Left kidney (tissue), 2 donors: ENCODE data around the gene TRMT44. TPM values are rescaled to one million over a fixed set of nuclear protein-coding genes. Genes with fewer than 3 reads are reported as not detected.
"Not testable (repeated sequence)": the region's sequence is repeated elsewhere in the genome, so short reads cannot be mapped to it uniquely, and the experiment has no call there.

Experiments used
- DNase-seq: peaks from one replicate; pipeline ENCODE4 v3.0.0-alpha.2; 2013
- polyA plus RNA-seq: library from polyadenylated mRNA; unstranded; fragments of 120-200 nt; gene quantifications from one replicate; pipeline ENCODE4 v1.2.1, GENCODE V29; 2013; ENCODE audit not compliant: insufficient read length

Gene TRMT44
- polyA plus RNA-seq, 1 donor = 20.5 TPM

DNA sequence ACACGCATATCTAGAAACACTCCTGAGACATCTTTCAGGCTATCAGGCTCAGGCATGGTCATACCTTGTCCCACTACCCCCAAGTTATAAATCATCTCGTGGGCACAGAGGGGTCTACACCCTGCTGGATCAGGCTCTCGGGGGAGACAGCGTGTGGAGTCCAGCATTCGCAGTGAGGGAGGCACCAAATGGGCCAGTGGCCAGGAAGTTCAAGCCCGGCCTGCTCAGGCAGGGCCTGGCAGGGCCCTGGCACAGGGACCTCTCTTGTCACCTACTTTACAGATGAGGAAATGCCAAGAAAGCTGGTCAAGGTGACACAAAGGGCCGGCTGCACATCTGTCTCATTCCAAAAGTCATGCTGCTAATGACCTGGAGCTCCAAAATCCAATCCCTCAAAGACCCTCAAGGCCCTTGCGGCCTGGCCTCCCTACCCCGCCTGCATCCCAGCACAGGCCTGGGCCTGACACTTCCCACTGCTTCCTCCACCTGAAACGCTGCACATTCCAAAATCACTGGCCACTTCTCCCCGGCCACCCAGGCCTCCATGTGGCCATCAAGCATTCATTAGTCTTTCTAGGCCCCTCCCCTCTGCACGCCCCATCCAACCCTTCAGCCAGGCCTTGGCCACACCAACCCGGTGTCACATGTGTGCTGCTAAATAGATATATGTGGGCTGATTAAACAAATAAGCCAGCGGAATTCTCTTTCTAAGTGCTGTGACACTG, 35.6 kb upstream of the TRMT44 start:
- no peak for DNase-seq

DNA sequence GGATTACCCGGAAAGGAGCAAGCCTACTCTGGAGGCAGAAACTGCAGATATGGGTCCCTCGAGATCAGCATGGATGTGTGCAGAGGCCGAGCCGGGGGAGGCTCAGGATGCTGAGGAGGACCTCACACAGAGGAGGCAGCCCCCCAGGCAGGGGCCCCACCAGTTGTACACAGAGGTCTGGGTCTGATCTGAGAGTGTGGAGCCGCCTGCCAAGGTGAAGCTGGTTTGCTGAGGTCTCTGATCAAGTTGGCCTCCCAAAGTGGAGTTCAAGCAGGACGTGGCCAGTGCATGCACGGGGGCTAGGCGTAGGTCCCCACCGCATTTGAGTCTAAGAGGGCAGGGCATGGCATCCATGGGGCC, 35.1 kb upstream of the TRMT44 start:
- no peak for DNase-seq

DNA sequence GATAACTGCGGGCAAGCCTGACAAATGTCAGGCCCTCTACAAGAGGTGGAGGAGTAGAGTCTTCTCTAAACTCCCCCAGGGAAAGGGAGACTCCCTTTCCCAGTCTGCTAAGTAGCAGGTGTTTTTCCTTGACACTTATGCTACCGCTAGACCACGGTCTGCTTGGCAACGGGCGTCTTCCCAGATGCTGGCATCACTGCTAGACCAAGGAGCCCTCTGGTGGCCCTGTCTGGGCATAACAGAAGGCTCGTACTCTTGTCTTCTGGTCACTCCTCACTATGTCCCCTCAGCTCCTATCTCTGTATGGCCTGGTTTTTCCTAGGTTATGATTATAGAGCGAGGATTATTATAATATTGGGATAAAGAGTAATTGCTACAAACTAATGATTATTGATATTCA, 33.7 kb upstream of the TRMT44 start:
- not testable (repeated sequence) for DNase-seq

DNA sequence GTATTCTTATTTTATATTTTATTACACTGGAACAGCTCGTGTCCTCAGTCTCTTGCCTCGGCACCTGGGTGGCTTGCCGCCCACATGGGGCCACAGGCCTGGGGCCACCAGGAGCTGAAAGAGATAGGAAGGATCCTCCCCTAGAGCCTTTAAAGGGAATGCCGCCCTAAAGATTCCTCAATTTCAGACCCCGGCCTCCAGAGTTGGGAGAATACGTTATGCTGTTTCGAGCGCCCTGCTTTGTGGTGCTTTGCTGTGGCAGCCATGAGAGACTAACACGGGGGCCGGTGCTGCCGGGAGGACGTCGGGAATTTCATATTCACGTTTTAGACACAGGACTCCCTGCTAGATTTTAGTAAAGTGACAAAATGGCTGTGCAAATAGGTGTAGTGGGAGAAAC, 33.3 kb upstream of the TRMT44 start:
- no peak for DNase-seq

DNA sequence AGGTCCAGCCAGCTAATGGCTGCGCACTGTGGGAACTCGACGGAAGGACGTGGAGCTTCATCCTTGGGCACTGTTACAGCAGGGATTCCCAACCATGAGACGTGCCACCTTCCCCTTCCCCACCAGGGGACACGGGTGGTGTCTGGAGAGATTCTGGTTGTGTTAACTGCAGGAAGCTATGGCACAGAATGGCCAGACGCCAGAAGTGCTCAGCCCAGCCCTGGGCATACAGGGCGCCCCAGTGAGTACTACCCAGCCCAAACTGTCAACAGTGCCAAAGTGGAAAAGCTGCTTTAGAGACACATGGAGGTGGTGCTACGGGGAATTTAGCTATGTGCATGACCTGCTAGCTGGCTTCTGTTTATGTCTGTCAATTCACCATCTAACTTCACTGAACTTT, 32.8 kb upstream of the TRMT44 start:
- DNase-seq = no peak

DNA sequence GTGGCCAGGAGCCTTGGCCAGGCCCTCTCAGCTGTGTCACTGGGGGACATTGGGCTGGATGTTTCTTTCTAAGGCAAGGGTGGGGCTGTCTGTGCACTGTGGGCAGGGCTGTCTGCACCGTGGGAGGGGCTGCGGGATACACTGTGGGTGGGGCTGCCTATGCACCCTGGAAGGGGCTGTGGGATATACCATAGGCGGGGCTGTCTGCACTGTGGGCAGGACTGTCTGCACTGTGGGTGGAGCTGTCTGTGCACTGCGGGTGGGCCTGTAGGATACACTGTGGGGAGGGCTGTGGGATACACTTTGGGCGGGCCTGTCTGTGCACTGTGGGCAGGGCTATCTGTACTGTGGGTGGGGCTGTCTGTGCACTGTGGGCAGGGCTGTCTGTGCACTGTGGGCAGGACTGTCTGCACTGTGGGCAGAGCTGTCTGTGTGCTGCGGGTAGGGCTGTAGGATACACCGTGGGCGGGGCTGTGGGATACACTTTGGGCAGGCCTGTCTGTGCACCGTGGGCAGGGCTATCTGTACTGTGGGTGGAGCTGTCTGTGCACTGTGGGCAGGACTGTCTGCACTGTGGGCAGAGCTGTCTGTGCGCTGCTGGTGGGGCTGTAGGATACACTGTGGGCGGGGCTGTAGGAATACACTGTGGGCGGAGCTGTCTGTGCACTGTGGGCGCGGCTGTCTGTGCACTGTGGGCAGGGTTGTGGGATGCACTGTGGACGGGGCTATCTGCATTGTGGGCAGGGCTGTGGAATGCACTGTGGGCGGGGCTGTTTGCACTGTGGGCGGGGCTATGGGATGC, 31.1 kb upstream of the TRMT44 start:
- DNase-seq = no peak

DNA sequence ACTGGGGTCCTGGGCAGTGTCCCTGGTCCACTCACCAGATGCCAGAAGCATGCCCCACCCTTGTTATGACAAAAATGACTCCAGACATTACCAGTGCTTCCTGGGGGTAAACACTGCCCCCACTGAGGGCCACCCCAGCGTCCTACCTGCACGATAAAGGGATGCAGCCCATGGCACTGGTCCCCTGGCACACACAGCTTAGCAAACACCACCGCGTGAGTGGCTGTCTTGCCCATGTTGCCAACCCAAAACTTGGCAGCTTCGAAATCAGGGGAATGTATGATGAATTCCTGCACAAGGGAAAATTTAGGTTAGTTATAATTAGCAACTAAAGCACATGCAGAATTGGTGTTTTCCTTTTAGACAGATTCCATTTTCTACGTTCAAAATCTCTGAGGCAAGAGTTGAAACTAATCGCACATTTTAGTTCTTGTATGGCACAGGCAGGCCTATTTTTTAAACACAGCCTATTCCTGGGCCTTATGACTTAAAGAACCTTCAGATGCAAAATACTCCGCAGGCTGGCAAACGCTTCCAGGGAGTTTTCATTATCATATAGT, 30.4 kb upstream of the TRMT44 start:
- no peak for DNase-seq

DNA sequence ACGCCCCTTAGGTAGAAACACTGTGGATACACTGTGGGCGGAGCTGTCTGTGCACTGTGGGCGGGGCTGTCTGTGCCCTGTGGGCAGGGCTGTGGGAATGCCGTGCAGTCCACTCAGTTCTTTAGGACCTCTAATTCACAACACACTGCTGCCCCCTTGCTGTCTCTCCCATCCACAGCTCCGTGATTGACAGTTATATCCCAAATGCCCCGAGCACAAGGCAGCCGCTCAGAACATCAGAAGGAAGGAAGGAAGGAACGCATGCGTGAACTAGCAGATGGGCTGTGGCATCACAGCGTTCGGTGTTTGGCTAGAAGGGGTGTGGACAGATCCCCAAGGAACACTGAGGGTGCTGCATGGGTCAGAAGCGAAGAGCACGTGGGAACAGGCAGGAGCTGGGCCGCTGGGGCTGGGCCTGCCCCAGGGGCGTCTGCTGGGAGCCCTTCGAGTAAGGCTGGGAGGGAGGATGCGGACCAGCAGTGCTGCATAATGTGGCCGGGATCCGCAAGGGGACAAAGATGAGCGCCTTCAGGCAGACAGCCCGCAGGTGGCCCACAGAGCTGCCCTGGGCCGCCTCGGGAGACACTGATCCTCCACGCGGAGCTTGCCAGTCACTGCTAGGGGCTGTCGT, 29.8 kb upstream of the TRMT44 start:
- peak; percentile 70 for DNase-seq

DNA sequence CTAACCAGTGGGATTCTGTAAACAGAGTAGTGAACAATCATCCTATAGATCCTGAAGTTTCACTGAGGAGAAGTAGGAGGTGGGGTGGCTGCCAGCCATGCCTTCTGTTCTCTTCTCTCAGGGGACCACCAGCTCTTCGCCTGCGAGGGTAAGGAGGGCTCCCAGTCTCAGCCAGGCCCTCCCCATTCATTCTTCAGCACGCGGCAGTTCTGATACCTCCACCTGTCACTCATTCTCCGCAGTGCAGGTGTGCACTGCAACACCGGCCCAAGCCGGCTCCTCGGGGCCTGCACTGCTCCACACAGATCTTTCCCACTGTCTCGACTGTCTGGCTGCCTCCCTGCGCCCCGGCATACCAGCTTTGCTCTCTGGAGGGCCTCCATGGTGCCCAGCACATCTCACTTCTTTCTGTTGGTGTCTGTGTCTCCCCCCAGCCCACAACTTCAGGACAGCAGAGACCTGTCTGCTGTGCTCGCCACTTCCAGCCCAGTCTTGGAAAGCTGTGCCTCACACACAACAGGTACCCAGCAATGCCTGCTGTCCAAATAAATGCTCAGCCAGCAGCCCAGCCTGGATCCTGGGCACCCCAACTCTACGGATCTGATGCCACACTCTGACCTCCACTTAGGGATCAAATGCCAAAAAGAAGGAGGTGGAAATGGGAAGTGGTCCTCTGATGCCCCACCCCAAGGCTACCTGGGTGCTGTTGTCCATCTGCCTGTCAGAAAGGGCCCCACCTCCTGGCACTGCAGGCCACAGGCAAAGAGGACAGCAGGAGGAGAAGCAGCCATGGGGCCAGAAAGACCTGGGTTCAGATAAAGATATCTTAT, 29.0 kb upstream of the TRMT44 start:
- no peak for DNase-seq

DNA sequence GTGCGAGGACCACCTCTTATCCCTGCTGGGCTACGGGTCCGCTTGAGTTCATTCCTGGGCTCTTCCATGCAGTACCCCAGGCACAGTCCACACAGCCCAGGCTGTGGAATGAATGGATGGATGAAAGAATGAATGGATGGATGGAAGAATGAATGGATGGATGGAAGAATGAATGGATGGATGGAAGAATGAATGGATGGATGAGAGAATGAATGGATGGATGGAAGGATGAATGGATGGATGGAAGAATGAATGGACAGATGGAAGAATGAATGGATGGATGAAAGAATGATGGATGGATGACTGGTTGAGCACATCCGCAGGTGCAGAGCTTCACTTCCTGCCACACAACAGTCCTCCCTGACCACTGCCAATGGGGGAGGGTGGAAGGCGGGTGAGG, 28.3 kb upstream of the TRMT44 start:
- no peak for DNase-seq

DNA sequence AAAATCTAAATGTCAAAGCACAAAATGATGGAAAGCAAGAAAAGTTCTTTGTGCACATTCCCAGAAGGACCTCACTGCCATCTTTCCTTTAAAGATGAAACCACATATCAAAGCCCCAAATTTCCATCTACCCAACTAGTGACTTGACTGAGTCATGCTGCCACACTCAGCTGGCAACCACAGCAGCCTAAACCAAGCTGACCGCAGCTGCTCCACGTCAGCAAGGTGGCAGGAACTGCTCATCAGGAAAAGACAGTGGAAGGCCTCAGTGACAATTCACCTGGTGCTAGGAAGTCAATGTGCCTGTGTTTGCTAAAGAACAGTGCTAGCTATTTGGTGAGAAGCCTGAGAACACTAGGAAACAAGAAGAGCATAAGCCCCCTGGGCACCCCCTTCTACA, 26.2 kb upstream of the TRMT44 start:
- no peak for DNase-seq

DNA sequence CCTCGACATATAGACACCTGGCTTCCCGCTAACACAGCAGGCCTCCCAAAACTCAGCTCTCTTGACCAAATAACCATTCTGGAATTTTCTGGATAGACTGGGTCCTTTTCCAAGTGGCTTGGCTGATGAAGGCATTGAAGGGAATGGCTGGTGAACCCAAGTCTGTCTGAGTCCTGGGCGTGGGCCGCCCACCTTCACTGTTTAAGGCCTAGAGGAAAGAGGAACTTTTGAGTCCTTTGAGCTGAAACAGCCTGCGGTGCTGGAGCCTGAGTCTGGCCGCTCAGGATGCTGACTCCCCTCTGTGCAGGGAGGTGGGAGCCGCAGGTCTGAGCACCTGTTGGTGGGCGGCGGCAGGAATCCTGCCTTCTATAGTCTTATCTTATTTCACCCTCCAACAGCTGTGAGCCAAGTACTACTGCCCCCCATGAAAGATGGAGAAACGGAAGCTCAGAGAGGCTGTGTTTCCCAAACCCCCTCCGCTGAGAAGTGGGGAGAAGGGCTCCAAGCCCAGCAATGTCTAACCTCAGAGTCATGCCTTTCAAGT, 23.4 kb upstream of the TRMT44 start:
- no peak for DNase-seq

DNA sequence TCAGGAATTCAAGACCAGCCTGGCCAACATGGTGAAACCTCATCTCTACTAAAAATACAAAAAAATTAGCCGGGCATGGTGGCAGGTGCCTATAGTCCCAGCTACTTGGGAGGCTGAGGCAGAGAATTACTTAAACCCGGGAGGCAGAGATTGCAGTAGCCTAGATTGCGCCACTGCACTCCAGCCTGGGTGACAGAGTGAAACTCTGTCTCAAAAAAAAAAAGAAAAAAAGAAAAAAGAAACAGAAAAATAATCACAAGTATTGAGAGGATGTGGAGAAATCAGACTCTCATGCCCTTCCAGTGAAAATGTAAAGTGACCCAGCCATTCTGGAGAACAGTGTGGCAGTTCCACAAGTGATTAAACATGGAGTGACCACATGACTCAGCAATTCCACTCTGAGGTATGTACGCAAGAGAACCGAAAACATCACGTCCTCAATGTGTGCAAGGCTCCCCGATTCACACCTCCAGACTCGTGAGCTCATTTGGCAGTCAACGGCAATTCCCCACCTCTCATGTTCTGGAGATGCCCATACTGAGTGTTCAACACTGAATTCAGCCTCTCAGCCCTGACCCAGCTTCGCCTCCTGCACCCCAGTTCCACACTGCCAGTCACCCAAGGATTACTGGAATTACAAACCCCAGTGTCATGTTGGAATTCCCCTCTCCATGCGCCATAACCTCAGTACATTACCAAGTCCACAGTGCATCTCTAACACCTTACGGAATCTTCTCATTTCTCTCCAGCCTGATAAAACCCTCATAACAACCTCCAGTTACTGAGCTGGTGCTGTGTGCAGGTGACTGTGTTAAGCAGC, 21.1 kb upstream of the TRMT44 start:
- DNase-seq = no peak

DNA sequence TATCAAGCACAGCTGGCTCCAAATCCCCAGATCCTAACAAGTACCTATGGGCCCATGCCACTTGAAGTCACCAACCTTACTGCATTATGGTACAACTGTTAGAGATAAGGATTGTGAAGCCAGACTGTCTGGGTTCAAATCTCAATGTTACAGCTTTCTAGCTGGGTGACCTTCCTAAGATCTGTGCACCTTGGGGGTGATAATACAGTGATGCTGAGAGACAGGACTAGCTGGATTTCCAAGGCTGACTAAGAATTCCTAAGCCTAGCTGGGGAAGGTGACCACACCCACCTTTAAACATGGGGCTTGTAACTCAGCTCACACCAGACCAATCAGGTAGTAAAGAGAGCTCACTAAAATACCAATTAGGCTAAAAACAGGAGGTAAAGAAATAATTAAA, 20.4 kb upstream of the TRMT44 start:
- DNase-seq = not testable (repeated sequence)

DNA sequence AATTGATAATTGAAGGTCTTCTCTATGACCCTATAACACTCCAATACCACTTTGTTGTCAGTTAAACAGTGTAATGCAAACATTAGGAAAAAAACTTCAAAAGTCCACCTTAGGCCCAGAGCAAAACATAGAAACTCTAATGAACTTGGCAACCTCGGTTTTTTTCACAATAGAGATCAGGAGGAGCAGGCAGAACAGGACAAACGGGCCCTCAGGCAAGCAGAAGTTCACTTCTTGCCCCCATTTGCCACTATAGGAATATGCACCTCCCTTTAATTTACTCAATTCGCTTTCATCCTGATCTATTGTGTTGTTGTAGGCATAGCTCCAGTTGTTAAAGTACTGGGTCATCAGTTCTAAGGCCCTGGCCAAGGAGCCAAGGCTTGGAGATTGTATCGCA, 18.2 kb upstream of the TRMT44 start:
- no peak for DNase-seq

DNA sequence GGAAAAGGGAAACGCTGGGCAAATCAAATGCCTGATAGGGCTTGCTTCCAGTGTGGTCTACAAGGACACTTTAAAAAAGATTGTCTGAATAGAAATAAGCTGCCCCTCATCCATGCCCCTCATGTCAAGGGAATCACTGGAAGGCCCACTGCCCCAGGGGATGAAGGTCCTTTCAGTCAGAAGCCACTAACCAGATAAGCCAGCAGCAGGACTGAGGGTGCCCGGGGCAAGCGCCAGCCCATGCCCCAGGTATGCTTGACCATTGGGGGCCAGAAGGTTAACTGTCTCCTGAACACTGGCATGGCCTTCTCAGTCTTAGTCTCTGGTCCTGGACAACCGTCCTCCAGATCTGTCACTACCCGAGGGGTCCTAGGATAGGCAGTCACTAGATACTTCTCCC, 17.8 kb upstream of the TRMT44 start:
- no peak for DNase-seq

DNA sequence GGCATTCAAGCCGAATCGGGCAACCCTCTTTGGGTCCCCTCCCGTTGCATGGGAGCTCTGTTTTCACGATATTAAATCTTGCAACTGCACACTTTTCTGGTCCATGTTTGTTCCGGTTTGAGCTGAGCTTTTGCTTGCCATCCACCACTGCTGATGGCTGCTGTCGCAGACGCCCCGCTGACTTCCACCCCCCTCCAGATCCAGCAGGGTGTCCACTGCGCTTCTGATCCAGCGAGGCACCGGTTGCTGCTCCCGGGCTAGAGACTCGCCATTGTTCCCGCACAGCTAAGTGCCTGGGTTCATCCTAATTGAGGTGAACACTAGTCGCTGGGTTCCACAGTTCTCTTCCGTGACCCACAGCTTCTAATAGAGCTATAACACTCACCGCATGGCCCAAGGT, 13.3 kb upstream of the TRMT44 start:
- DNase-seq = no peak

DNA sequence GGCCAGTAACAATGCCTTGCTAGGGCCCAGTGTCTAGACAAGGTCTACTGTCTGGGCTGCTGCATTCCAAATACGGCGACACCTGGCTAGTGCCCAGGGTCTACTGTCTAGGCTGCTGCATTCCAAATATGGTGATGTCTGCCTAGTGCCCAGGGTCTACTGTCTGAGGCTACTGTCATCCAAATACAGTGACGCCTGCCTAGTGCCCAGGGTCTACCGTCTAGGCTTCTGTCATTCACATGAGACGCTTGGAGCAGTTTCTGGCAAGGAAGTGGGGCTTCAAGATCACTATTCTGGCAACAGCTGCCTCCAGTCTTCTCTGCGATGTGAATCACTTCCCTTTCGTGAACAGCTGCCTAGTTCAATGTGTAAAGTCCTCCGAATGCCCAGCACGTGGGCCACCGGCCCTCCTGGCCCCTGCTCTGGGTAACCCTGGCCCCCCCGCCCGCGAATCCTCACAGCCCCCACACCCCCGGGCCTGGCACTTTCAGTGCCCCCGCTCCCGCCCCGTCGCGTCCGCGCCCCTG, 12.8 kb upstream of the TRMT44 start:
- no peak for DNase-seq

DNA sequence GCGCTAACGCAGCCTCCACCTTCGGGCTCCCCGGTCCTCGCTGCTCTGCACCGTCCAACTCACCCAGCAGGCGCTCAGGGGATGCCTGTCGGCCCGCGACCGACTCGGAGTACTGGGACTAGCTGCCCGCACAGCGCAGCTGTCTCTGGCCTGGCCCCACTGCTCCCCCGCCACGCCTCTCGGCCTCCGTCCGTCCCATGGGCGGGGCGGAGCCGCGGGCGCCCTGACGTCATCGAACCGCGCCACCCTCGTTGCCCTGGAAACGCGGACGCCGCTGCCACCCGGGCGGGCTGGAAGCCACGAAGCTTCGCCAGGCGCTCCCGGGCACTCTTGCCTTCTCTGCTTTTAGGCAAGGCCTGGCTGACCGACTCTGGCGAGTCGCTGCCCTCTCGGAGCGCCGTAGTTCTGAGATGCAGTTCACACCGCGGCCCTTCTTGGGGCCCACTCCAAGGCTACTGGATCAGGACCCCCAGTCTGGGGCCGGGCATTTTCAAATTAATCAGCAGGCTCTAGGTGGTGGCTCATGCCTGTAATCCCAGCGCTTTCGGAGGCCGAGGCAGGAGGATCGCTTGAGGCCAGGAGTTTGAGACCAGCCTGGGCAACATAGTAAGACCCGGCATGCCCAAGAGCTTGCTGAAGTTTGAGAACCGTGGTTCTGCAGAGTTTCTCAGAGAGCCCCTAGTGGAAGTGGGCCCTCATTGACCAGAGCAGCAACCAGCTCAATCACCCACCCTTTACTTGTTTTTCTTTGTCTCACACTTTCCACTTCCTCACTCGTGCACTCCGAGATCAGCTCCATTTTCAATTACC, 12.1 kb upstream of the TRMT44 start:
- peak; percentile 86 for DNase-seq

DNA sequence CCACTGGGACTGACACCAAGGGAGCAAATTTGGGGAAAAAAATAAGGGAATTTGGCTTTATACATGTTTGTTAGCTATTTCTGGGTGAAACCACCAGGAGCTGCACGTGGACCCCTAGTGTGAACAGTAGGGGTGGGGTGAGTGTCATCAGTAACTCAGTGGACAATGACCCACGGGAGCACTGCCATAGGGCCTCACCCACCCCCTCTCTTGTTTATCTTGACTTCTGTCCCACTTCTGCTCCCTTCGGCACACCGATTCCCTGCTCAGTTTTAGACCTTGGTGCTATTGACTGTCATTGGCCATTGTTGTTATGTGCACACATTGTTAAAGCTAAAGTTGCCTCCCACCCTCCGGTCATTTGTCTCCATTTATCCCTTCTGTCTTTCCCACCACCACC, 9.0 kb upstream of the TRMT44 start:
- DNase-seq = no peak
